H9 (cell line): ENCODE results near the gene MRPS14. TPM values are rescaled to one million over a fixed set of nuclear protein-coding genes. Genes with fewer than 3 reads are reported as not detected.

Experiments
- DNase-seq: peaks from one replicate; pipeline ENCODE4 v3.0.0-alpha.2; 2017
- H2AFZ ChIP-seq: one replicate; pipeline ENCODE4 v1.6.1; 2013; ENCODE audit warnings: mild to moderate bottlenecking, low read length, control low read depth, moderate library complexity
- H2AK5ac ChIP-seq: 2 replicates; pipeline ENCODE4 v1.6.1; 2013; ENCODE audit warnings: low read length, control low read depth, mixed read lengths; ENCODE audit not compliant: insufficient read length
- H2BK120ac ChIP-seq: one replicate; pipeline ENCODE4 v1.6.1; 2013; ENCODE audit warnings: low read depth, mild to moderate bottlenecking, low read length, control low read depth, inconsistent platforms; ENCODE audit not compliant: poor library complexity, severe bottlenecking
- H2BK12ac ChIP-seq: 2 replicates; pipeline ENCODE4 v1.6.1; 2013; ENCODE audit warnings: low read length, control low read depth, mixed read lengths, low read depth; ENCODE audit not compliant: insufficient read length
- H2BK15ac ChIP-seq: 2 replicates; pipeline ENCODE4 v1.6.1; 2013; ENCODE audit warnings: low read depth, low read length, control low read depth
- H2BK20ac ChIP-seq: one replicate; pipeline ENCODE4 v1.6.1; 2013; ENCODE audit warnings: low read depth, mild to moderate bottlenecking, low read length, control low read depth, inconsistent platforms; ENCODE audit not compliant: poor library complexity, severe bottlenecking
- H2BK5ac ChIP-seq: 2 replicates; pipeline ENCODE4 v1.6.1; 2013; ENCODE audit warnings: low read length, control low read depth, mixed read lengths; ENCODE audit not compliant: insufficient read length
- H3K14ac ChIP-seq: 2 replicates; pipeline ENCODE4 v1.6.1; 2013; ENCODE audit warnings: low read length, control low read depth; ENCODE audit not compliant: insufficient read depth
- H3K18ac ChIP-seq: 2 replicates; pipeline ENCODE4 v1.6.1; 2013; ENCODE audit warnings: low read depth, mild to moderate bottlenecking, mixed read lengths, low read length, control low read depth; ENCODE audit not compliant: insufficient read length
- H3K23ac ChIP-seq: 2 replicates; pipeline ENCODE4 v1.6.1; 2013; ENCODE audit warnings: low read length, control low read depth, mixed read lengths, low read depth; ENCODE audit not compliant: insufficient read length
- H3K23me2 ChIP-seq: 2 replicates; pipeline ENCODE4 v1.6.1; 2013; ENCODE audit warnings: low read depth, mild to moderate bottlenecking, mixed read lengths, low read length, control low read depth; ENCODE audit not compliant: insufficient read length, poor library complexity, severe bottlenecking
- H3K27ac ChIP-seq: 2 replicates; pipeline ENCODE4 v1.5.1; 2013; ENCODE audit warnings: low read length, control low read depth, mixed read lengths, low read depth; ENCODE audit not compliant: insufficient read length
- H3K27me3 ChIP-seq: 2 replicates; pipeline ENCODE4 v1.6.1; 2013; ENCODE audit warnings: low read length, control low read depth, inconsistent platforms; ENCODE audit not compliant: insufficient read depth
- H3K4ac ChIP-seq: 2 replicates; pipeline ENCODE4 v1.6.1; 2013; ENCODE audit warnings: low read depth, mild to moderate bottlenecking, control low read depth, inconsistent platforms, low read length, moderate library complexity
- H3K4me1 ChIP-seq: 2 replicates; pipeline ENCODE4 v1.6.1; 2013; ENCODE audit warnings: low read length, control low read depth, inconsistent platforms; ENCODE audit not compliant: insufficient read depth
- H3K4me2 ChIP-seq: 2 replicates; pipeline ENCODE4 v1.6.1; 2013; ENCODE audit warnings: low read length, control low read depth, mixed read lengths; ENCODE audit not compliant: insufficient read length, insufficient read depth
- H3K56ac ChIP-seq: 2 replicates; pipeline ENCODE4 v1.6.1; 2013; ENCODE audit warnings: low read depth, mild to moderate bottlenecking, mixed read lengths, low read length, control low read depth; ENCODE audit not compliant: insufficient read length
- H3K79me1 ChIP-seq: 2 replicates; pipeline ENCODE4 v1.6.1; 2013; ENCODE audit warnings: low read depth, mild to moderate bottlenecking, moderate library complexity, low read length, control low read depth, inconsistent platforms; ENCODE audit not compliant: insufficient read depth, poor library complexity, severe bottlenecking
- H3K79me2 ChIP-seq: 2 replicates; pipeline ENCODE4 v1.6.1; 2013; ENCODE audit warnings: low read length, control low read depth, inconsistent platforms; ENCODE audit not compliant: insufficient read depth
- H3K9ac ChIP-seq: 2 replicates; pipeline ENCODE4 v1.6.1; 2013; ENCODE audit warnings: low read length, control low read depth, mixed read lengths; ENCODE audit not compliant: insufficient read length; ENCODE audit errors: extremely low read depth
- H3K9me3 ChIP-seq: one replicate; pipeline ENCODE4 v1.6.1; 2013; ENCODE audit warnings: low read depth, low read length, inconsistent platforms; ENCODE audit not compliant: control insufficient read depth
- H3T11ph ChIP-seq: one replicate; pipeline ENCODE4 v1.6.1; 2013; ENCODE audit warnings: mild to moderate bottlenecking, low read length, control low read depth, inconsistent platforms
- H4K20me1 ChIP-seq: one replicate; pipeline ENCODE4 v1.6.1; 2013; ENCODE audit not compliant: control insufficient read depth, insufficient read length, insufficient read depth
- H4K5ac ChIP-seq: 2 replicates; pipeline ENCODE4 v1.6.1; 2013; ENCODE audit warnings: low read depth, mild to moderate bottlenecking, mixed read lengths, low read length, control low read depth; ENCODE audit not compliant: insufficient read length
- H4K8ac ChIP-seq: replicated peaks from 2 replicates; pipeline ENCODE4 v1.6.1; 2013; ENCODE audit warnings: low read length, control low read depth, mixed read lengths, low read depth; ENCODE audit not compliant: insufficient read length
- H4K91ac ChIP-seq: 2 replicates; pipeline ENCODE4 v1.6.1; 2013; ENCODE audit warnings: low read depth, mild to moderate bottlenecking, moderate library complexity, mixed read lengths, low read length, control low read depth; ENCODE audit not compliant: insufficient read length
- H3K27ac Mint-ChIP-seq, 3 experiments: 2 replicates in 2 of 3; 3 replicates in 1 of 3; pipeline ENCODE4 v1.8.0; 2020 to 2021; ENCODE audit warnings: mixed read lengths in 3 of 3, mild to moderate bottlenecking in 1 of 3, moderate library complexity in 1 of 3
- H3K27me3 Mint-ChIP-seq: 2 replicates; pipeline ENCODE4 v1.8.0; 2021; ENCODE audit warnings: low read depth, mild to moderate bottlenecking, moderate library complexity, mixed read lengths
- H3K36me3 Mint-ChIP-seq, 3 experiments: 2 replicates in 2 of 3; 3 replicates in 1 of 3; pipeline ENCODE4 v1.8.0; 2020 to 2021; ENCODE audit warnings: low read depth in 3 of 3, mixed read lengths in 3 of 3; ENCODE audit not compliant: insufficient read depth in 1 of 3
- H3K4me1 Mint-ChIP-seq, 2 experiments: 2 replicates each; pipeline ENCODE4 v1.8.0; 2020; ENCODE audit warnings: mixed read lengths in 2 of 2
- H3K4me3 Mint-ChIP-seq, 2 experiments: 2 replicates in 1 of 2; 3 replicates in 1 of 2; pipeline ENCODE4 v1.8.0; 2020 to 2021; ENCODE audit warnings: mild to moderate bottlenecking in 2 of 2, mixed read lengths in 2 of 2, moderate library complexity in 1 of 2
- H3K9me3 Mint-ChIP-seq, 2 experiments: 2 replicates in 1 of 2; 3 replicates in 1 of 2; pipeline ENCODE4 v1.8.0; 2020; ENCODE audit warnings: mild to moderate bottlenecking in 2 of 2, mixed read lengths in 2 of 2, moderate library complexity in 1 of 2
- WGBS: extraction: QIAGEN DNeasy Blood & Tissue Kit; methylation state at CpG from one replicate; pipeline ENCODE4 v1.1.7; 2013; ENCODE audit warnings: missing lambda C conversion rate, low lambda C conversion rate, mixed read lengths; ENCODE audit not compliant: insufficient read length; ENCODE audit errors: extremely low coverage; 5-methylcytosine and 5-hydroxymethylcytosine counted together
- total RNA-seq: library from RNA; stranded (reverse); gene quantifications from 2 replicates; pipeline ENCODE4 v1.2.1, GENCODE V29; 2021
- TF ChIP-seq, protein P1 (sequence below): fragments of 200-600 bp; sonication (generic); conservative IDR thresholded peaks from 3 replicates; pipeline ENCODE4 v1.8.0; 2021; ENCODE audit warnings: antibody characterized with exemption, mild to moderate bottlenecking

Gene MRPS14
- total RNA-seq, 1 experiment from 2014 or later, result 30.6 TPM

DNA sequence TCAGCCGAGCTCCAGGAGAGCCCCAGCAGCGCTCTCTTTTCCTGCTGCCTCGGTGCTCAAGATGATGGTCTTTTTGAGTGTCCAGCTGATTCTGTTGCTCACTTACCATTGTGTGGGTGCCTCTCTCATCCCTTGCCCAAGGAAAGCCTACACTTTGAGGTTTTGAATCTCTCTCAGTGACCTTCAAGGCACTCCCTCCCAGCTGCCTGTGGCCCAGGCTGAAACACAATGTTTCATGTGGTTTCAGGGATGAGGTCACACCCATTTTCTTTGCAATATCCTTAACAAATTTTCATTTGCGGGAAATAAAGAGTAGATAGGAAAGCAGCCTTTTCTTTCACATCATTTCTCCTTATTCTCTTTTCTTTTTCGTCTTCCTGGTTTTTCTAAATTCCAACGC, 12.6 kb upstream of the MRPS14 start:
- Histone ChIP-seq H3K4me1 (peaks cover 5% of the 10 kb centered on the region; the same call in 1 of the 2 replicates), H4K91ac (no peak overlapping the region), H3K4ac (no peak overlapping the region), H3K23ac (no peak overlapping the region), H2AK5ac (no peak overlapping the region), H2BK5ac (no peak overlapping the region), H2AFZ (no peak overlapping the region), H3K4me2 (no peak overlapping the region), H2BK120ac (no peak overlapping the region), H3K56ac (no peak overlapping the region), H3K27me3 (no peaks in the 10 kb centered on the region), H3K14ac (no peak overlapping the region), H3T11ph (no peak overlapping the region), H3K9me3 (no peaks in the 10 kb centered on the region), H3K79me2 (no peaks in the 10 kb centered on the region), H3K23me2 (no peaks in the 10 kb centered on the region), H3K27ac (no peak overlapping the region), H2BK12ac (no peak overlapping the region), H3K9ac (no peak overlapping the region), H2BK15ac (no peak overlapping the region), H4K20me1 (no peaks in the 10 kb centered on the region), H4K8ac (no peak overlapping the region), H2BK20ac (no peak overlapping the region), H3K79me1 (no peaks in the 10 kb centered on the region), H4K5ac (no peak overlapping the region), H3K18ac (no peak overlapping the region)
- WGBS, result no CpG with 5 or more reads among the region's 6 CpGs
- no peaks in the 10 kb centered on the region for H3K36me3 Mint-ChIP-seq
- H3K4me1 Mint-ChIP-seq, result peaks cover 17 to 21% of the 10 kb centered on the region in 2 experiments
- DNase-seq, result no peak
- H3K9me3 Mint-ChIP-seq, result no peaks in the 10 kb centered on the region
- TF ChIP-seq, protein P1, sequence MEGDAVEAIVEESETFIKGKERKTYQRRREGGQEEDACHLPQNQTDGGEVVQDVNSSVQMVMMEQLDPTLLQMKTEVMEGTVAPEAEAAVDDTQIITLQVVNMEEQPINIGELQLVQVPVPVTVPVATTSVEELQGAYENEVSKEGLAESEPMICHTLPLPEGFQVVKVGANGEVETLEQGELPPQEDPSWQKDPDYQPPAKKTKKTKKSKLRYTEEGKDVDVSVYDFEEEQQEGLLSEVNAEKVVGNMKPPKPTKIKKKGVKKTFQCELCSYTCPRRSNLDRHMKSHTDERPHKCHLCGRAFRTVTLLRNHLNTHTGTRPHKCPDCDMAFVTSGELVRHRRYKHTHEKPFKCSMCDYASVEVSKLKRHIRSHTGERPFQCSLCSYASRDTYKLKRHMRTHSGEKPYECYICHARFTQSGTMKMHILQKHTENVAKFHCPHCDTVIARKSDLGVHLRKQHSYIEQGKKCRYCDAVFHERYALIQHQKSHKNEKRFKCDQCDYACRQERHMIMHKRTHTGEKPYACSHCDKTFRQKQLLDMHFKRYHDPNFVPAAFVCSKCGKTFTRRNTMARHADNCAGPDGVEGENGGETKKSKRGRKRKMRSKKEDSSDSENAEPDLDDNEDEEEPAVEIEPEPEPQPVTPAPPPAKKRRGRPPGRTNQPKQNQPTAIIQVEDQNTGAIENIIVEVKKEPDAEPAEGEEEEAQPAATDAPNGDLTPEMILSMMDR, result no peak
- H3K27ac Mint-ChIP-seq, result peak overlapping the region in 1 of 3 experiments; percentile 46; a peak in 1 of 7 replicates
- H3K27me3 Mint-ChIP-seq, result no peaks in the 10 kb centered on the region
- no peak overlapping the region for H3K4me3 Mint-ChIP-seq
